Adrenal gland (tissue), 12 donors: ENCODE results near the gene RNF220. TPM values are rescaled to one million over a fixed set of nuclear protein-coding genes. Genes with fewer than 3 reads are reported as not detected.

Experiments
- DNase-seq, 7 donors: peaks; one replicate each; pipeline ENCODE4 v3.0.0-alpha.2; 2019 to 2020
- H3K27ac ChIP-seq, 5 donors: fragments of 200-600 bp; sonication (generic) in 4 of 5; 1 replicate in 3 of 5; 2 replicates in 2 of 5; pipeline versions ENCODE4 v1.5.1 to v1.8.0; 2016 to 2020; ENCODE audit warnings: mild to moderate bottlenecking in 1 of 5
- H3K27me3 ChIP-seq: fragments of 200-600 bp; 2 replicates; pipeline ENCODE4 v1.8.0; 2021
- H3K36me3 ChIP-seq, 2 donors: fragments of 200-600 bp; replicated peaks in 1 of 2; 1 replicate in 1 of 2; 2 replicates in 1 of 2; pipeline versions ENCODE4 v1.5.1 to v1.8.0; 2018 to 2022
- H3K4me1 ChIP-seq, 2 donors: fragments of 200-600 bp; replicated peaks in 1 of 2; 1 replicate in 1 of 2; 2 replicates in 1 of 2; pipeline versions ENCODE4 v1.5.1 to v1.8.0; 2018 to 2021
- H3K4me3 ChIP-seq, 4 donors: fragments of 200-600 bp; sonication (generic) in 3 of 4; one replicate each; pipeline ENCODE4 v1.5.1; 2016 to 2018
- H3K9me3 ChIP-seq, 3 donors: fragments of 200-600 bp; sonication (generic) in 1 of 3; replicated peaks in 1 of 3; 1 replicate in 2 of 3; 2 replicates in 1 of 3; pipeline versions ENCODE4 v1.5.1 to v1.8.0; 2016 to 2021
- CTCF ChIP-seq, 6 experiments: fragments of 450-650 bp in 4 of 6; fragments of 200-600 bp in 2 of 6; sonication (generic) in 1 of 6; IDR thresholded peaks; 1 replicate in 5 of 6; 2 replicates in 1 of 6; pipeline versions ENCODE4 v1.5.1 to v1.8.0; 2016 to 2021; ENCODE audit warnings: antibody characterized with exemption in 6 of 6, mild to moderate bottlenecking in 2 of 6, moderate library complexity in 1 of 6
- POLR2A ChIP-seq, 2 donors: fragments of 450-650 bp; IDR thresholded peaks; one replicate each; pipeline ENCODE4 v1.6.1; 2017; ENCODE audit warnings: antibody characterized with exemption in 2 of 2, mild to moderate bottlenecking in 2 of 2, moderate library complexity in 1 of 2
- WGBS, 4 donors: extraction: QIAGEN DNeasy Blood & Tissue Kit in 2 of 4; methylation state at CpG; one replicate each; pipeline versions ENCODE4 v1.1.5 to v1.1.7; 2013 to 2017; 5-methylcytosine and 5-hydroxymethylcytosine counted together
- intact Hi-C, 2 donors: fragments of 100-400 bp; cut with DNase I; formaldehyde crosslinking; loops; one replicate each; pipeline versions ENCODE4 v1.14.1 to v1.15.0; 2022 to 2023
- polyA plus RNA-seq, 3 donors: library from polyadenylated mRNA; stranded (reverse); fragments of 200-250 nt in 2 of 3; fragments of 350-450 nt in 1 of 3; fragmentation: Illumina TruSeq in 1 of 3; extraction: RNeasy Lipid Tissue Mini Kit (QIAGEN cat#74804) in 1 of 3; gene quantifications; one replicate each; pipeline ENCODE4 v1.2.3, GENCODE V29; 2013 to 2014
- total RNA-seq, 9 donors: library from RNA; depleted of rRNA in 4 of 9; stranded (reverse); fragments of >200 nt in 4 of 9; fragments of 120-200 nt in 1 of 9; fragmentation: NEBNext Ultra II Directional in 1 of 9; extraction: Animal tissue kit (Norgen Biotek cat#: 25700) in 1 of 9; gene quantifications; one replicate each; pipeline versions ENCODE4 v1.1.0 to v1.2.4, GENCODE V29; 2013 to 2023
- donor health status: healthy with polysubstance abuse.
- donor health status: Bipolar disorder and iron deficiency.
- donor health status: DM: yes; HTN: yes; CAD: no.
- donor health status: DM: no; HTN: no; CAD: no.
- donor health status: DM: no; HTN: no; CAD: no.
- donor health status: DM: yes; HTN: yes; CAD: no.

The RNF220 gene
- total and polyA plus RNA-seq, 12 donors: 36.3 to 150 (median 66.5) TPM

- 90 to 97% (median 95%) methylated on average over 6 to 7 of the region's 7 CpGs for WGBS, 4 donors
- H3K9me3 ChIP-seq: no peaks in the 10 kb centered on the region
- no peak overlapping the region for H3K4me3 ChIP-seq
- no peaks in the 10 kb centered on the region for H3K27me3 ChIP-seq
- intact Hi-C loops: no loop called here
- H3K36me3 ChIP-seq: no peaks in the 10 kb centered on the region
- no peaks in the 10 kb centered on the region for H3K4me1 ChIP-seq
- no peak for TF ChIP-seq POLR2A (IDR thresholded peaks at IDR 0.05)
- no peak for TF ChIP-seq CTCF (IDR thresholded peaks at IDR 0.05)
- no peak overlapping the region for H3K27ac ChIP-seq
- DNase-seq: no peak
Measured at GRCh38 chr1:44625348-44625747, 220.3 kb downstream of the RNF220 start.

GRCh38 chr1:44628962-44629756, 224.1 kb downstream of the RNF220 start:
- intact Hi-C loops: no loop called here
- peaks cover 0 to 10% of the 10 kb centered on the region in 2 donors for H3K36me3 ChIP-seq
- TF ChIP-seq CTCF (IDR thresholded peaks at IDR 0.05): no peak
- TF ChIP-seq POLR2A (IDR thresholded peaks at IDR 0.05): no peak
- H3K27me3 ChIP-seq: no peaks in the 10 kb centered on the region
- H3K4me3 ChIP-seq: no peak overlapping the region
- peaks cover 7 to 25% of the 10 kb centered on the region in 2 donors for H3K4me1 ChIP-seq
- H3K9me3 ChIP-seq: no peaks in the 10 kb centered on the region
- peak overlapping the region in 3 of 5 donors; percentile 43 to 54 (median 51) for H3K27ac ChIP-seq
- 43 to 54% (median 48%) methylated on average over 5 of the region's 5 CpGs for WGBS, 4 donors
- peak in 4 of 7 donors; percentile 33 to 66 (median 64) for DNase-seq

- no peaks in the 10 kb centered on the region for H3K9me3 ChIP-seq
- H3K36me3 ChIP-seq: peaks cover 0 to 19% of the 10 kb centered on the region in 2 donors
- H3K27ac ChIP-seq: no peak overlapping the region
- TF ChIP-seq POLR2A (IDR thresholded peaks at IDR 0.05) (no peak), CTCF (IDR thresholded peaks at IDR 0.05) (no peak)
- H3K4me1 ChIP-seq: peaks cover 7 to 31% of the 10 kb centered on the region in 2 donors
- DNase-seq: no peak
- 56 to 72% (median 69%) methylated on average over 2 of the region's 2 CpGs for WGBS, 4 donors
- H3K4me3 ChIP-seq: no peak overlapping the region
- intact Hi-C loops: no loop called here
- no peaks in the 10 kb centered on the region for H3K27me3 ChIP-seq
Measured at GRCh38 chr1:44630116-44630515, 225.1 kb downstream of the RNF220 start.

GRCh38 chr1:44631333-44631646, 226.2 kb downstream of the RNF220 start:
- peaks cover 7 to 33% of the 10 kb centered on the region in 2 donors for H3K4me1 ChIP-seq
- no peak for DNase-seq
- no peaks in the 10 kb centered on the region for H3K27me3 ChIP-seq
- 14 to 29% (median 17%) methylated on average over 5 to 8 of the region's 8 CpGs for WGBS, 4 donors
- H3K27ac ChIP-seq: peak overlapping the region; percentile 39 to 96 (median 95)
- H3K36me3 ChIP-seq: peaks cover 0 to 31% of the 10 kb centered on the region in 2 donors
- intact Hi-C loops: no loop called here
- H3K9me3 ChIP-seq: no peaks in the 10 kb centered on the region
- no peak for TF ChIP-seq CTCF (IDR thresholded peaks at IDR 0.05)
- no peak for TF ChIP-seq POLR2A (IDR thresholded peaks at IDR 0.05)
- H3K4me3 ChIP-seq: peak overlapping the region; percentile 3 to 86 (median 32)
